Measurements from ENCODE around the gene IMPDH1. TPM values are rescaled to one million over a fixed set of nuclear protein-coding genes. Genes with fewer than 3 reads are reported as not detected.
A peak's percentile ranks its signal among the peaks of the same experiment; 100 is the strongest.

IMPDH1 gene
- total RNA-seq, 2 experiments from 2014 or later = 64.7 to 67.4 TPM

GRCh38 chr7:128343554-128344430 lies 66.0 kb downstream of the IMPDH1 start, which contains the start of gene RBM28:
TSS of gene RBM28 (minus strand) at chr7:128343908. CDS start at chr7:128343793, 115 bp downstream.
- peak within 1 kb of the TSS; percentile 88 for H3K27ac Mint-ChIP-seq
- H3K27me3 Mint-ChIP-seq = peaks cover 15% of the 10 kb centered on the region
- ChIA-PET POLR2A (interaction anchor here (0.7 to 1.6 kb wide), 12 partner anchors 9 to 952 kb away, joined by 3 to 8 read pairs (median 4); partner anchors contain the start of genes ATP6V1F and METTL2B), CTCF (interaction anchor here (0.7 to 2.6 kb wide), 14 partner anchors 9 to 209 kb away, joined by 3 to 35 read pairs (median 4); partner anchors contain the start of gene HILPDA)
- peaks cover 7% of the 10 kb centered on the region for H3K36me3 Mint-ChIP-seq (ENCODE audit: low read depth)
- peak; percentile 88 for DNase-seq
- H3K9me3 Mint-ChIP-seq = no peaks in the 10 kb centered on the region
- H3K4me3 Mint-ChIP-seq = peak within 1 kb of the TSS; percentile 93
- peaks cover 31% of the 10 kb centered on the region for H3K4me1 Mint-ChIP-seq

Other genes with a start within 250 kb of the IMPDH1 start
- not detected for gene LEP, start 168.7 kb downstream of the IMPDH1 start, total RNA-seq
- gene RBM28, start 66.1 kb downstream of the IMPDH1 start, total RNA-seq = 10 to 100 TPM; 30.7 to 34.8 TPM
- not detected for gene PRRT4, start 48.3 kb downstream of the IMPDH1 start, total RNA-seq
- 10 to 100 TPM; 51.8 to 53.4 TPM for gene HILPDA, start 45.9 kb upstream of the IMPDH1 start, total RNA-seq
- gene METTL2B, start 66.8 kb upstream of the IMPDH1 start, total RNA-seq = 10 to 100 TPM; 23.3 to 27.8 TPM